Gastrocnemius medialis (tissue), 4 donors: ENCODE data around the gene ANKRD35.

ENCODE experiments used
- CTCF ChIP-seq, 5 experiments: fragments of 450-650 bp in 3 of 5; fragments of 200-600 bp in 2 of 5; sonication (generic) in 2 of 5; IDR thresholded peaks in 4 of 5; conservative IDR thresholded peaks in 1 of 5; 1 replicate in 4 of 5; 2 replicates in 1 of 5; pipeline ENCODE4 v1.5.1; 2016 to 2019; ENCODE audit warnings: antibody characterized with exemption in 5 of 5, mild to moderate bottlenecking in 3 of 5, moderate library complexity in 3 of 5
- POLR2A ChIP-seq, 2 donors: fragments of 450-650 bp; IDR thresholded peaks; one replicate each; pipeline ENCODE4 v1.6.1; 2017; ENCODE audit warnings: antibody characterized with exemption in 2 of 2, mild to moderate bottlenecking in 2 of 2, moderate library complexity in 2 of 2

- TF ChIP-seq CTCF (IDR thresholded peaks at IDR 0.05 in 4 of 5, conservative IDR thresholded peaks at IDR 0.05 in 1 of 5) (no peak), POLR2A (IDR thresholded peaks at IDR 0.05) (no peak)
Measured at GRCh38 chr1:145847827-145848226, 37.8 kb downstream of the ANKRD35 start.
